ENCODE results near the gene TENM4.

DNA sequence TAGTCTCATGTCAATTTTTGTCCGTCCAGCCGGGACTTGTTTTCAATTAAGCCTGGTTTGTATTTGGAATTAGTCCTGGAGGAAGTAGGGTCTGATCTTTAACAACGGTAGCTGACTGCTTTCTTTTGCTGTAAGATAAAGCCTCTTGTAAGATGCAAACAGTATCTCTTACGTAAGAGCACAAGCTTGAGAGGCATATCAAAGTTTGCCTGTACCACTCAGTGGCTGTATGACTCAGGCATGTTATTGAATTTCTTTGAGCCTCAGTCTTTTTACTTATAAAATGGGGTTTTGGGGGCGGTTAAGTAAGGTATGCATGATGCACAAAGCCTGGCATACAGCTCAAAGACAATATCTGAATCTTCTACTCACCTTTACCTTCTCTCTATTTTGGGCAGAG is 667.8 kb downstream of the TENM4 start:
- no peak for TF ChIP-seq FOXP2 (optimal IDR thresholded peaks at IDR 0.05; ENCODE audit: control extremely low read depth, extremely low read length, insufficient read depth)
- no peak for TF ChIP-seq POLR2AphosphoS5 (IDR thresholded peaks at IDR 0.05; ENCODE audit: borderline replicate concordance, low read depth, low read length)
